Neural crest cell (in vitro differentiated cells): ENCODE results near the gene ROBO1. TPM values are rescaled to one million over a fixed set of nuclear protein-coding genes. Genes with fewer than 3 reads are reported as not detected.

Experiments
- DNase-seq: peaks from one replicate; pipeline ENCODE4 v3.0.0; 2021; ENCODE audit warnings: low read depth, mixed read lengths, low spot score
- H3K27ac Mint-ChIP-seq: one replicate; pipeline ENCODE4 v1.8.0; 2021; ENCODE audit warnings: mild to moderate bottlenecking, mixed read lengths; ENCODE audit not compliant: unreplicated experiment
- H3K27me3 Mint-ChIP-seq: 2 replicates; pipeline ENCODE4 v1.8.0; 2021; ENCODE audit warnings: low read depth, mild to moderate bottlenecking, mixed read lengths
- H3K36me3 Mint-ChIP-seq: 2 replicates; pipeline ENCODE4 v1.8.0; 2021; ENCODE audit warnings: low read depth, mild to moderate bottlenecking, mixed read lengths
- H3K4me1 Mint-ChIP-seq: 2 replicates; pipeline ENCODE4 v1.8.0; 2021; ENCODE audit warnings: mixed read lengths
- H3K4me3 Mint-ChIP-seq: one replicate; pipeline ENCODE4 v1.8.0; 2021; ENCODE audit warnings: mild to moderate bottlenecking, mixed read lengths
- H3K9me3 Mint-ChIP-seq: 2 replicates; pipeline ENCODE4 v1.8.0; 2021; ENCODE audit warnings: mixed read lengths
- CTCF ChIP-seq: fragments of 200-600 bp; sonication (generic); conservative IDR thresholded peaks from 2 replicates; pipeline ENCODE4 v1.5.0; 2021; ENCODE audit warnings: antibody characterized with exemption, mild to moderate bottlenecking
- total RNA-seq: library from RNA; stranded (reverse); gene quantifications from 2 replicates; pipeline ENCODE4 v1.2.1, GENCODE V29; 2021

Gene ROBO1
- total RNA-seq, 1 donor from 2014 or later, result 88.7 TPM

GRCh38 chr3:79172241-79172640 is 595.6 kb downstream of the ROBO1 start:
- no peaks in the 10 kb centered on the region for H3K36me3 Mint-ChIP-seq
- no peak overlapping the region for H3K27ac Mint-ChIP-seq
- peaks cover 6% of the 10 kb centered on the region for H3K9me3 Mint-ChIP-seq
- H3K4me3 Mint-ChIP-seq, result no peak overlapping the region
- no peaks in the 10 kb centered on the region for H3K27me3 Mint-ChIP-seq
- DNase-seq, result no peak
- no peak for TF ChIP-seq CTCF
- peaks cover 16% of the 10 kb centered on the region for H3K4me1 Mint-ChIP-seq

GRCh38 chr3:79170021-79170420 is 597.8 kb downstream of the ROBO1 start:
- no peak overlapping the region for H3K27ac Mint-ChIP-seq
- H3K9me3 Mint-ChIP-seq, result peaks cover 10% of the 10 kb centered on the region
- H3K4me1 Mint-ChIP-seq, result peaks cover 14% of the 10 kb centered on the region
- DNase-seq, result no peak
- H3K27me3 Mint-ChIP-seq, result no peaks in the 10 kb centered on the region
- H3K4me3 Mint-ChIP-seq, result no peak overlapping the region
- TF ChIP-seq CTCF, result no peak
- no peaks in the 10 kb centered on the region for H3K36me3 Mint-ChIP-seq

- no peak for DNase-seq
- Mint-ChIP-seq H3K27ac (no peak overlapping the region), H3K27me3 (no peaks in the 10 kb centered on the region), H3K36me3 (no peaks in the 10 kb centered on the region), H3K9me3 (peaks cover 5% of the 10 kb centered on the region), H3K4me1 (peaks cover 14% of the 10 kb centered on the region), H3K4me3 (no peak overlapping the region)
- TF ChIP-seq CTCF, result no peak
Observed at GRCh38 chr3:79167651-79168416, 600.0 kb downstream of the ROBO1 start.

GRCh38 chr3:79162653-79163052 is 605.1 kb downstream of the ROBO1 start:
- Mint-ChIP-seq H3K4me3 (no peak overlapping the region), H3K27ac (no peak overlapping the region)

GRCh38 chr3:79161941-79162340 is 605.9 kb downstream of the ROBO1 start:
- H3K9me3 Mint-ChIP-seq, result peaks cover 5% of the 10 kb centered on the region

More at GRCh38 chr3:79162653-79163052, 605.1 kb downstream of the ROBO1 start:
- Mint-ChIP-seq H3K27me3 (no peaks in the 10 kb centered on the region), H3K9me3 (peaks cover 5% of the 10 kb centered on the region), H3K4me1 (no peaks in the 10 kb centered on the region), H3K36me3 (no peaks in the 10 kb centered on the region)
- no peak for TF ChIP-seq CTCF
- no peak for DNase-seq

More at GRCh38 chr3:79161941-79162340, 605.9 kb downstream of the ROBO1 start:
- Mint-ChIP-seq H3K4me1 (peaks cover 2% of the 10 kb centered on the region), H3K27me3 (no peaks in the 10 kb centered on the region), H3K27ac (no peak overlapping the region), H3K36me3 (no peaks in the 10 kb centered on the region), H3K4me3 (no peak overlapping the region)
- TF ChIP-seq CTCF, result no peak
- no peak for DNase-seq
